HG03520 (cell line): ENCODE measurements around the gene FOXC1.
A peak's percentile ranks its signal among the peaks of the same experiment; 100 is the strongest.

Source experiments
- ATAC-seq: cut with Tn5 transposase; IDR thresholded peaks from one replicate; pipeline ENCODE4 v1.9.1; 2021; ENCODE audit warnings: mild to moderate bottlenecking, moderate library complexity; ENCODE audit not compliant: unreplicated experiment

Gene FOXC1

DNA sequence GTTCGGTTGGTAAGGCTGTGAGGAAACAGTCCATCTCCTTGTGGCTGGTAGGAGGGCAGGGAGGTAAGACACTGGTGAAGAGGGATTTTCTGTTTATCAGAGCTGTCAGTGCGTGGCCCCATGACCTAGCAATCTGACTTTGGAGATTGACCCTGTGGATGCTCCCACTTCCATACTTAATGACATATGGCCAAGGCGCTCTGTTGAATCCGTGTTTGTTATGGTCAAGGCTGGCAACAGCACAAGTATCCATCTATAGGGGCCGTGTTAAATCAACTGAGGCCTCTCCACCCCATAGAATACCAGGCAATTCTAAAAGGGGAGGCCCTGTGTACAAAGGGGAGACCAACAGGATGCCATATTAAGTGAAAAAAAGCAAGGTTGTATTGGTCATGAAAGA is 25.6 kb upstream of the FOXC1 start:
- no peak for ATAC-seq

DNA sequence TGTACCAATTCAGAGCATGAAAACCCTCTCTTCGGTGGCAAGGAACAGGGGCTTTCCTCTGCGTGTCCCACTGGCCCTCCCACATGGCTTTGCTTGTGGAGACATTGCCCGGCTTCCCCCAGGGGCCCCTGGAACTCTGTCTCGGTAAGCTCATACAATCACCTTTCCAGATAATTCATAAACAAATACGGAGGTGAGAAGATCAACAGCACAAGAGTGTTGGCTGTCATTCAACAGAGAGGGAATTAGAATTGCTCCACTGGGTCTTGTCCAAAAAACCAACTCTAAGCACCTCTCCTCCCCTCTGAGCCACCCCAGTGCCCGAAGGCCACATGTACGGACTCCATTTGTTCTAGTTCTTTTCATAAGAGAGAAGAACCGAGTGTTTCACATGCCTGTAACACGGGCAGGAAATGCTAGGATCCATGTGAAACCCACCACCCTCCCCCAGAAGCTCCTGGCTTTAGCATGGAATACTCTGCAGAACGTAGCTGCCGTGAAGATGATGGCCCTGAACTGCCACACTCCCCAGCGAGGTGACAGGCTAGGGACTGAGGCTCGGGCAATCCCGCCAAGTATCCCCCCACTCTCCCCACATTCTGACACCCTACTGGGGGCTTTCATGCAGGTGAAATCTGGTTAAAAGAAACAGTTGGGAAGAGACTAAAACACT is 24.6 kb upstream of the FOXC1 start:
- ATAC-seq, result no peak

GRCh38 chr6:1585669-1586049 is 24.1 kb upstream of the FOXC1 start:
- no peak for ATAC-seq

- ATAC-seq, result no peak
These were observed 23.5 kb upstream of the FOXC1 start for GRCh38 chr6:1586256-1586655.

DNA sequence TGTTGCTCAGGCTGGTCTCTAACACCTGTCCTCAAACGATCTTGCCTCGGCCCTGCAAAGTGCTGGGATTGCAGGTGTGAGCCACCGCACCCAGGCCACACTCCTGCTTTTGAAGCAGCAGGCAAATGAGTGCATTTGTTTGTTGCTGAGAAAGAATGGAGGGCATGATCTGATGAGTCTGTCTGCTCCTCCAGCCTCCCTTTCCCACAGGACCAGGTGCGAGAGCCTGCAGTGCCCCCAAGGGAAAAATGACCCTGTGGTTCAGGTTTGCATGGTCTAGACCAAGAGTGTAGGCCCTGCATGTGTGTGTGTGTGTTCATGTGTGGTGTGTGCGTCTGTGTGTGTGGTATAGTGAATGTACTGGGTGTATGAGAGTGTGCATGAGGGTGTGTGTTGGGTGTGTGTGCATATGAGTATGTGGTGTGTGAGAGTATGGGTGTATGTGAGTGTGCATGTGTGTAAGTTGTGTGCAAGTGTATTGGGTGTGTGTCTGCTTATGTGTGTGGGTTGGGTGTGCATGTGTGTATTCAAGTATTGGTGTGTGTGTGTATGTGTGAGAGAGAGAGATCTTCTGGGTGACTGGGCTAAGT is 22.8 kb upstream of the FOXC1 start:
- ATAC-seq, result no peak

DNA sequence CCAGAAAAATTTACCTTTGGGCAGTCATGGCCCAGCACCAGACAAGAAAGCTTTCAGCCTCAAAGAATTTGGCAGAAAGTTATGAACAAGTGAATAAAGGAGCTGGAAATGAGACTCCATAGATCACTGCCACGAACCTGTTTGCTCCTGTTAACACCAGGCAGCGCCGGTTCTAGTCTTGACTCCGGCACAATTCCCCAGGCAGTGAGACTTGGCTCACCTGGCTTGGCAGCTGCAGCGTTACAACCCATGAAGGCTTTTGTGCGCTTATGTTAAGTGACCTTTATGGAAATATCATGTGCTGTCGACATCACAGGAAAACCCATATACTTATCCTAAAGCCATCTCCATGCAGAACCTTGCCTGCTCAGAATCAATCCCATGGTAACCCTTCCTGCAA is 22.2 kb upstream of the FOXC1 start:
- no peak for ATAC-seq

- ATAC-seq, result no peak
These were observed 21.7 kb upstream of the FOXC1 start for GRCh38 chr6:1587977-1588376.

GRCh38 chr6:1589208-1589607 is 20.5 kb upstream of the FOXC1 start:
- no peak for ATAC-seq

DNA sequence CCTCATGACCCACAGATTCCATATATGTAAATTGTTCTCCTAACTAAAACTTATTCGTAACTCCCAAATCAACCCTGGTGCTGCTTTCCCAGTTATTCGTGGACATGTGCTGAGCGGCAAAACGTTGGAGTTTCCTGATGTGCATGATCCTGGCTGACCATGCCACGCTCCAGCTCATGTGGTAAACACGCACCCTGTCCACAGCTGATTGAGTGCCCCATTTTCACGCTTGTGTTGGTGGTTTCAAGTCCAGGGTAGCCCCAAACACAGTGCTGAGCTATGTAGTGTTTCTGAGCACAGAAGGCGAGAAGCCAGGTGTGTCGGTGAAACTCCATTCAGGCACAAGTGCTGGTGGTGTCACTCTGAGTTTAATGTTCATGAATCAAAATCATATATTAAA is 19.1 kb upstream of the FOXC1 start:
- ATAC-seq, result no peak

DNA sequence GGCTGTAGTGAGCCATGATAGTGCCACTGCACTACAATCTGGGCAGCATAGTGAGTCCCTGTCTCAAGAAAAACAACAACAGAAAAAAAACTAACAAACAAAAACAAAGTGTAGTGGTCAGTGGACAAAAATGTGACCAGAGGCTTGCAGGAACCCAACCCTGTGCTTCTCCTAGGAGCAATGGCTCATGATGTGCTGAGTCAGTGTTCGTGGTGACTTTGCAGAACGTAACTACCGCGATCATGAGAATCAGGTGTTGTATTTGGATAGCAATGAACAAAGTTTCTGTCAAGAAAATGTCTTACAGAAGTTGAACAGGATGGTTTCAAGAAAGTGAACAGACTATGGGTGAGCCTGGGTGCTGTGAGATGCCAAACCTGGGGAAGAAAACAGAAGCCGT is 18.5 kb upstream of the FOXC1 start:
- ATAC-seq, result no peak

DNA sequence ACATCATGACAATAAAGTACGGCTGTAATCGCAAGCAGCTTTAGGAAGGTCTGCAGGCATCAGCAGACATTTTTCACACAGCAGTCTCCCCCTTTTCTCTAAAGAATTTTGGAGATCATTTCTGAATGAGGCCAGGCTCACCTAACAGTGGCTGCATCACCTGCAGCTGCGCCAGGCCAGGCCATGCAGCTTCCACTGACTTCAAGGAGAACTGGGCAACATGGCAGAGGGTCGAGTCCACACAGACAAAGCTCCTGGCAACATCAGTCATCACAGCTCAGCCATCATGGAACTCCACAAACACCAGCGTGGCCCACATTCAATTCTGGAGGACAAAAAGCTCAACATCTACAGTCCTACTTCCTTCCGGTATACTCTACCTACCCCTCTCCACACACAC is 17.8 kb upstream of the FOXC1 start:
- no peak for ATAC-seq

GRCh38 chr6:1592852-1593251 is 16.9 kb upstream of the FOXC1 start:
- ATAC-seq, result no peak

GRCh38 chr6:1593286-1593957 is 16.3 kb upstream of the FOXC1 start:
- no peak for ATAC-seq

- ATAC-seq, result no peak
These were observed 15.8 kb upstream of the FOXC1 start for GRCh38 chr6:1593958-1594314.

GRCh38 chr6:1594445-1595200 is 15.1 kb upstream of the FOXC1 start:
- ATAC-seq, result no peak

GRCh38 chr6:1595271-1596087 is 14.2 kb upstream of the FOXC1 start:
- no peak for ATAC-seq

DNA sequence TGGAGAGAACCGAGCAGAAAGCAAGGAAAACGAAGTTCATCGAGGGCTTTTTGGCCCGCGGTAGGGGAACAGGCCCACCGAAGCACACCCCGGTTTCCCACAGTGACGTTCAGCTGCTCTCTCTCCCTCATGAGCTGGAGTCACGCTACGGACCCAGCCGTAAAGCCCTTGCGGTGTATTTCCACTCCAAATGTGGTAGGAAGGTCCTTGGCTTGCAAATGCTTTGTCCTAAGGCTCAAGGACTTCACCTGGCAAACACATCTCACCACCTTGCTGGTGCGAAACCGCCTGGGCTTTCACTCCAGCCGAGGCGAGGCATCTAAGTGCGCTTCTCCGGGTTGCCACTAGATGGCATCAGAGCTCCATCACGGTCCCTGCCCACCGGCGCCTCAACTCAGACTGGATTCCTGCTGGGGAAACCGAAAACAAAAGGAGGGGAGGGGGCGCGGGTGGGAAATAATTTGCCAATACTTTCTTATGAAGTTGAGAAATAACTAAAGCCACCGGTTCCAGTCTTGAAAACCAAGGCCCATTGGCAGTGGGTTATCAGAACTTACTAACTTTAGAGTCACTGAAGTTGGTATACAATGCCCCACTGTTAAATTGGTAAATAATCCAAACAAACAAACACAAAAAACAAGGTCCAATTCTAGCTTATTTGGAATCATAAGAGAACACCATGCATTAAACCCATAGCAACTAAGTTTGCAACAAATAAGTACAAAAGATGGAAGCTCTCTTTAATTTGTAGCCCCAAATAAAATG is 13.4 kb upstream of the FOXC1 start:
- ATAC-seq, result peak; percentile 61

- ATAC-seq, result no peak
These were observed 12.5 kb upstream of the FOXC1 start for GRCh38 chr6:1597121-1597744.

DNA sequence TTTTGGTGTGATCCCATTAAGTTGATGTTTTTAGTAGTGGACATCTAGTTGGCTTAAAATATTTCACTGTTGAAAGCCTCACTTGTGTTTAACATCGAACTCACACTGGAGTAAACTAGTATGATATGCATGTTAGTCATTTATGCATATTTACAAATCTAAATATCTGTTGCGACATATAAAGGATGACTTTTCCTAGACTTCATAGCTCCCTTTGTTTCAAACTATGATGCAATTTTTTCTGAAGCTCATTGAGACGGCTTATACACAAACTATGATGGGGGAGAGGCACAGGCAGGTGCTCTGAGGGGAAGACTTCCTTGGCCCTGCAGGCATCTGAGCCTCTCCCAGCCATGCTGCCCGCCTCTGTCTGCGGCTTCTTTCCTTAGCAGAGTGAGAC is 11.8 kb upstream of the FOXC1 start:
- no peak for ATAC-seq

GRCh38 chr6:1598433-1598832 is 11.3 kb upstream of the FOXC1 start:
- no peak for ATAC-seq
